ENCODE results near the gene PPM1J.
A peak's percentile ranks its signal among the peaks of the same experiment; 100 is the strongest.

- TF ChIP-seq RFX5 (IDR thresholded peaks at IDR 0.05; ENCODE audit: borderline replicate concordance, low read depth, low read length) (no peak), KDM5A (IDR thresholded peaks at IDR 0.05; ENCODE audit: low read length) (no peak), CTCF (IDR thresholded peaks at IDR 0.05; ENCODE audit: control extremely low read depth in 1 of 3, insufficient read depth in 1 of 3, low read depth in 1 of 3, low read length in 3 of 3) (peak in 2 of 3 experiments; percentile 90 to 92; a peak in 3 of 4 replicates), RAD21 (IDR thresholded peaks at IDR 0.05 in 1 of 2, conservative IDR thresholded peaks at IDR 0.05 in 1 of 2; ENCODE audit: low read depth in 2 of 2, low read length in 2 of 2) (peak; percentile 87 to 91), TAF1 (IDR thresholded peaks at IDR 0.05; ENCODE audit: low read depth, low read length) (no peak), SP4 (IDR thresholded peaks at IDR 0.05; ENCODE audit: low read length) (no peak), CEBPB (IDR thresholded peaks at IDR 0.05; ENCODE audit: low read depth, low read length) (no peak), KDM1A (IDR thresholded peaks at IDR 0.05; ENCODE audit: borderline replicate concordance, low read length) (no peak)
These were observed 7.7 kb downstream of the PPM1J start for GRCh38 chr1:112707221-112708001.

All from H1 (cell line).